Measurements from ENCODE around the gene AP2S1. TPM values are rescaled to one million over a fixed set of nuclear protein-coding genes. Genes with fewer than 3 reads are reported as not detected.

The AP2S1 gene
- total RNA-seq, 1 donor from 2014 or later: 172 TPM

DNA sequence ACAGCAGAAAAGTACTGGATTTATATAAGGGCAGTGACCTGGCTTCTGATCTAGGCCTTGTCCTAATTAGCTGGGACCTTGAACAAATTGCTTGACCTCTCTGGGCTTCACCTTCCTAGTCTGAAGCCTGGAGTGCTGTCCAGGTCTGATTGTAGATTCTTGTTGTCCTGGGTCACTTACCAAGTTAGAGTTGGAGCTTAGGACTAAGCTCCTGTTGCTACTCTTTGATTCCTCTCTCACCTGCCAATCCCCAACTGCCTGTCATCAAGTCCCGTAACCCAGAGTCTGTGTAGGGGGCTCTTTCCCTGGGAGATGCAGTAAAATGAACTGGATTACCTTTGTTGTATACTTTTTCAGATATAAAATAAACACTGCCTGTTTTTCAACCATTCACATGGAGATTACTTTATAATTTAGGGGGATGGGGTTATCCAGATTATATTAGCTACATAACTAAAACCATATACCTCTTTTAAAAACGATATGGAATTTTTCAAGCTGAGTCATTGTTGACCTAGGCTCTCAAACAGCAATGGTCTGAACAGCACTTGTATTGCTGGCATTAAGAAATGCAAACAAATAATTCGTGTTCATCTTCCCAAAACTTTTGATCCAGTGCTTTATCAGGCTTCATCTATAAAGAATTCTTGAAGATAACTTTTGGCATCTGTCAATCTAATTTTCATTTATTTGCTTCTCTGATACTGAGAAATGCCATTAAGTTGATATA is 15.9 kb upstream of the AP2S1 start:
- no peak overlapping the region for H3K4me3 ChIP-seq (ENCODE audit: low read depth, low read length)
- no peak for DNase-seq (ENCODE audit: low read depth)
- TF ChIP-seq, protein P1, sequence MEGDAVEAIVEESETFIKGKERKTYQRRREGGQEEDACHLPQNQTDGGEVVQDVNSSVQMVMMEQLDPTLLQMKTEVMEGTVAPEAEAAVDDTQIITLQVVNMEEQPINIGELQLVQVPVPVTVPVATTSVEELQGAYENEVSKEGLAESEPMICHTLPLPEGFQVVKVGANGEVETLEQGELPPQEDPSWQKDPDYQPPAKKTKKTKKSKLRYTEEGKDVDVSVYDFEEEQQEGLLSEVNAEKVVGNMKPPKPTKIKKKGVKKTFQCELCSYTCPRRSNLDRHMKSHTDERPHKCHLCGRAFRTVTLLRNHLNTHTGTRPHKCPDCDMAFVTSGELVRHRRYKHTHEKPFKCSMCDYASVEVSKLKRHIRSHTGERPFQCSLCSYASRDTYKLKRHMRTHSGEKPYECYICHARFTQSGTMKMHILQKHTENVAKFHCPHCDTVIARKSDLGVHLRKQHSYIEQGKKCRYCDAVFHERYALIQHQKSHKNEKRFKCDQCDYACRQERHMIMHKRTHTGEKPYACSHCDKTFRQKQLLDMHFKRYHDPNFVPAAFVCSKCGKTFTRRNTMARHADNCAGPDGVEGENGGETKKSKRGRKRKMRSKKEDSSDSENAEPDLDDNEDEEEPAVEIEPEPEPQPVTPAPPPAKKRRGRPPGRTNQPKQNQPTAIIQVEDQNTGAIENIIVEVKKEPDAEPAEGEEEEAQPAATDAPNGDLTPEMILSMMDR (conservative IDR thresholded peaks at IDR 0.05; ENCODE audit: low read depth, low read length): no peak

DNA sequence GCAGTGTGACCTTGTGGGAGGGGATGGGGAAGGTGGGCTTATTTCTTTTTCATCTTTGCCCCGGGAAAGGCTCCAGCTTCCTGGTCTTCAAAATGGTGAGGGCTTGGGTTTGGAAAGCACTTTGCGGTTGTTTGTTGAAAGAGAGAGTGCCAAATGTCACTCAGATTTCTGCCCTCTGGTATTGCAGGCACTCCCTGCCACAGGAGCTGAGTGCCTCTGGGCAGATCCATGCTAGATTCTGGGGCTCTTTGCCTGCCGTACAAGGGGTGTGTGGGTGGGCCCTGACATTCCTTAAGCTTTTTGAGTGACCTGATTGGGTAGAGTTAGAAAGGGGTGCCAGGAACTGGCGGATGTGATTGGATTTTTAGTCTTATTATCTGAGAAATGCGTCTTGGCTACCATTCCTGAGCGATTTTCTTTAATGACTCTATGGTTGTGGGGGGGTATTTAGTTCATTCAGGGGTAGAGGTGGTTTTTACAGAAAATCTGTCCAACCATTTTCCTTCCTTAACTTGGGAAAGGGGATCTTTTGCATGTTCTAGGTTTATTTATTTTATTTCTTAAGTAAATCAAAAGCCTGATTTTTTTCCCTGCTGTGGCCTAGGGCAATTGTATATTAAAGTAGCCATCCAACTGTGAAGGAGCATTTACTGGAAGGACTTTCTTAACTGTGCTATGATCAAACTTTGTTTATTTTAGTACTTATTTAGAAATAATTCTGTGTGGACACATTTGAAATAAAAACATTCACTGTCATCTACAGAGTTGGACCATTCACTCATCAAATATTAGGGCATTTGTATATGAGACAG is 13.4 kb upstream of the AP2S1 start:
- TF ChIP-seq, protein P1 (conservative IDR thresholded peaks at IDR 0.05; ENCODE audit: low read depth, low read length): no peak
- peak overlapping the region; percentile 89 for H3K4me3 ChIP-seq (ENCODE audit: low read depth, low read length)
- DNase-seq (ENCODE audit: low read depth): no peak

DNA sequence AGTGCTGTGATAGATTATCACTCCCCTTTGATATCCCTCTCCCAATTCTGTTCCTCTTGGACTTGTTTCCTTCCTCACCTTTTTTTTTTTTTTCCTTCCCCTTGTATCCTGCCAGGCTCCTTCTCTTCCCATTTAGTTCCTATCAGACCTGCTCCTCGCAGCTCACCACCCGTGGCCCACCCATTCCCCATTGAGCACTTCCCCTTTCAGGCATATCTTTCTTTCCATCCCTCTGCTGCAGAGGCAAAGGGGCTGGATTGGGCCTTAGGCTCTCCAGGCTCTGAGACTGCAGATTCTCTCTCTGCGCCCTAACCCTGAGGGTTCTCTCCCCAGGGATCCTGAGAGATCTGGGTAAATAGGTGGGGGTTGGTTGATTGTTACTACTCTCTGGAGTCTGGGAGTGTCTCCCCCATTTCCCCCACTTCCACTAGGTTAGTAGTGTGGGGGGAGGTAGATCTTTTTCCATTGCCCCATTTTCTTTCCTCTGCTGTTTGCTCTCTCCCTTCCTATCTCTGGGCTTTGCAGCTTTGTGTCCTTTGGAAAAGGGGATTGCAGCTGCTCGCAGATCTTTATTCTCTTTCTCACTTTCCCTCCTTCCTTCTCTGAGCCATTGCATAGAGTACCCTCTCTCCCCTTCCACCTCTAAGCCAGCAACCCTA is 12.5 kb upstream of the AP2S1 start:
- DNase-seq (ENCODE audit: low read depth): no peak
- TF ChIP-seq, protein P1 (conservative IDR thresholded peaks at IDR 0.05; ENCODE audit: low read depth, low read length): no peak

DNA sequence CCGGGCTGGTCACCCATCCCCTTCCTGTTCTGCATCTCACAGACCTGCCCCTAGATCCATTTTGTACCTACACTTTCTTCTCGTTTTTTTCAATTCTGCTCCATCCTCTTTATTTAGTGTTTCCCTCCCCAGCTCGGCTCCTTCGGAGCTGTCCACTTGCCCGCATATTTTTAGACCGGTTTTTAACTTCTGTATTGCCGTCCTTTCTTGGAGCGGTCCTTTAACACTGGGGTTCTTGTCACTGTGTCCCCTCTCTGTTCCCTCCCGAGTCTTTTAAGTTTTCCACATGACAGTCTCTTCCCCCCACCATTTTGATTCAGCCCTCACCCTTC is 11.8 kb upstream of the AP2S1 start:
- DNase-seq (ENCODE audit: low read depth): no peak
- TF ChIP-seq, protein P1 (conservative IDR thresholded peaks at IDR 0.05; ENCODE audit: low read depth, low read length): no peak
- peak overlapping the region; percentile 89 for H3K4me3 ChIP-seq (ENCODE audit: low read depth, low read length)

More for the DNA sequence above, 12.5 kb upstream of the AP2S1 start:
- peak overlapping the region; percentile 89 for H3K4me3 ChIP-seq (ENCODE audit: low read depth, low read length)

DNA sequence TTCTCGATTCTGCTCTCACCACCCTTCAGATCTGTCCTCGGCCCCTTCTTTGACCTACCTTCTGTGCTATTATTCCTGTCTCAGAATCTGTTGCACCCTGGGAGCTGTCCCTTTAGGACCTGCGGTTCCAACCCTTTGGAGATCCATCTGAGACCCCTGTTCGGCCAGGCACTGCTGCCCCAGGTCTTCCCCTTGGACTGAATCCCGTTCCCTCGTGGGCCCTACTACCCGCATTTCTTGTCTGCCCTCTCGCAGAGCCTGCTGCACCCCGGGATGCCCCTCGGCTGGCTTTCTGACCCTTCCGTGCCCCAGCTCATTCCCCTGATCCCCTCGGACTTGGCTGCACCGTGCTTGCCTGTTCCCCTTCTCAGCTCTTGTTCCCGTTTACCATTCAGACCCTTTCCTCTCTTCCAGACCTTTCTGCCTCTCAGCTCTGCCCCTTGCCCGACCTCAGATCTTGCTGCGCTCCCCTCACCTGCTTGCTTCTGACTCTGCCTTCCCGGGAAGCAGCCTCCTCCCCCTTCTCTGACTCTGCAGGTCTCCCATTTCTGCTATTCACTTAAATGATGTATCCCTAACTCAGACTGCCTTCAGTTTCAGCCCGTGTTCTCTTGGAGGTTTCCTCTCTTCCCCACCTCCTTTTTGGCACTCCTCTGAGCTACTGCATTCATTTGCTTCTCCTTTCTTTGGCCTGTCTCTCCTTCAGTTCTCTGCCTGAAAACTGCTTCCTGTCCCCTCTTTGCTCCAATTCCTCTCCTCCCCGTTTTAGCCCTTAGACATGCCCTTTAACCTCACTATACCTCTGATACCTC is 11.3 kb upstream of the AP2S1 start:
- TF ChIP-seq, protein P1 (conservative IDR thresholded peaks at IDR 0.05; ENCODE audit: low read depth, low read length): no peak
- DNase-seq (ENCODE audit: low read depth): no peak
- peak overlapping the region; percentile 89 for H3K4me3 ChIP-seq (ENCODE audit: low read depth, low read length)

DNA sequence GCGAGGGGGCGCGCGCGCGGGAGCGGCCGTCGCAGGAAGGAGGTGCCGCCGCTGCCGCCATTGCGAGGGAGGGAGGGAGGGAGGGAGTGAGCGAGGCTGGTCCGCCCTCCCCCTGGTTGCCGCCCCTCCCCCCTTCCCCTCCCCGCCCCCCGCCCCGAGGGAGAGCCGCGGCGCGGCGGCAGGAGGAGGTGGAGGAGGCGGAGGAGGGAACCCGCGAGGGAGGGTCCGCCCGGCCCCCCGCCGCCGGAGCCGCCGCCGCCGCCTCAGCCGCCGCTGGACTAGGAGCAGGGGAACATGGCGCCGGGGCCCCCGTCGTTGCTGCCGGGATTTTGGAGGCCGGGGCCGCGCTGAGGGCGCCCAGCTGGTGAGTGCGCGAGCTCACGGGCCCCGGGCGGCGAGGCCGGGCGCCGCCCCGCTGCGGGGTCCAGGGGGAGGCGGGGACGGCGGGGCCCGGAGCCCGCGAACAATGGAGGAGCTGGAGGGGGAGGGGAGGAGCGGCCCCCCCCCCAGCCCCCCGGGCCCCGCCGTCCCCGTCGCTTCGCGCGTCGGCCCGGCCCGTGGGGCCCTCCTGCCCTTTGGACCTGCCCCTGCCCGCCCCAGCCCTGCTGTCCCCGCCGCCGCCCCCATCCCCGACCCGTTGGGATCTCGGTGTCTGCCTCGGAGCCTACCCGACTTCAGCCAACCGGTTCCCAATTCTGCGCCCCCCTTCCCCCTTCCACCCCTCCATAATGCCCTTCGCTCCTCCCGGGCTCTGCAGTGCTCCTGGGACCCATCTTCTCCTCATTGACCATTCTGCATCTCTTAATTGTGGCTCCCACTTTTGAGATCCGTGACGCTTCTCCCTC is 10.4 kb upstream of the AP2S1 start, which contains the start of gene ARHGAP35:
Gene ARHGAP35 (plus strand): TSS at position 152 of the 845 bp plus-strand sequence. CDS start 57,679 bp downstream, outside the sequence.
- TF ChIP-seq, protein P1 (conservative IDR thresholded peaks at IDR 0.05; ENCODE audit: low read depth, low read length): no peak
- no peak for DNase-seq (ENCODE audit: low read depth)
- peak within 1 kb of the TSS; percentile 89 for H3K4me3 ChIP-seq (ENCODE audit: low read depth, low read length)

All from epithelial cell of proximal tubule (primary cell).